Esophagus muscularis mucosa (tissue), 4 donors: ENCODE data around the gene MRPS27.

ENCODE experiments used
- EP300 ChIP-seq: sonication (generic); formaldehyde crosslinking; IDR thresholded peaks from one replicate; pipeline ENCODE4 v1.6.1; 2017; ENCODE audit warnings: antibody characterized with exemption
- POLR2A ChIP-seq: fragments of 450-650 bp; IDR thresholded peaks from one replicate; pipeline ENCODE4 v1.6.1; 2017; ENCODE audit warnings: antibody characterized with exemption, moderate library complexity, mild to moderate bottlenecking, low read depth
- POLR2AphosphoS5 ChIP-seq, 2 donors: sonication (generic); formaldehyde crosslinking; IDR thresholded peaks; one replicate each; pipeline ENCODE4 v1.6.1; 2017; ENCODE audit warnings: antibody characterized with exemption in 2 of 2
- TF ChIP-seq, protein P1 (sequence below), 3 experiments: fragments of 200-600 bp in 2 of 3; fragments of 450-650 bp in 1 of 3; sonication (generic) in 2 of 3; IDR thresholded peaks; one replicate each; pipeline ENCODE4 v1.5.1; 2017 to 2019; ENCODE audit warnings: antibody characterized with exemption in 3 of 3, mild to moderate bottlenecking in 2 of 3, moderate library complexity in 1 of 3

DNA sequence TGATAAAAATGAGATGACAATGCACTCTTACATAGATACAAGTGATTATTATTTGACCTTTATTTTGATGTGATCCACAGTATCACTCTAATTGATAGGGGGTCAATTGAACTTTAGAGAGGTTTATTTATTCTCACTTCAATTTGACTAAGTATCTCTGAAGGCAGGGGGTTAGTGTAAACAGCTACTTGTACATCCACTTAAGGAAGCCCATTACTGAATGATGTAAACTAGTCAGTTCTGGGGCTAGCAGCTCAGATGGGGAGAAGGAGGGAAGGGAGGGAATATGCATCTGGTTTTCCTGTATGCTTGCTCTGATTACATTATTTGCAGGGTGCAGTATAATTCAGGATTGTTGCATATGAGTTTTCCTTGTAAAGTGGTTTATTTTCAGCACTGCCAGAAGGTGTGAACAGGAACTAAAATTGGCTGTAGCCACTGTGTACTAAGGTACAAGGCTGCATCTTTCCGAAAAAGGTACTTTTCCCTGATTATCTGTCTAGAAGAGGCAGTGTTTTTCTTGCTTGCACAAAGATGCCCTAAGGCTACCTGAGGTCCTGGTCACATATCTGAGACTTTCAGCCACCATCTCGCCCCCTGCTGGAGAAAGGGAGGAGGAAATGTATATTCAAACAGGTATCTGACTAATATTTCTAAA, 51.2 kb downstream of the MRPS27 start:
- TF ChIP-seq, protein P1, sequence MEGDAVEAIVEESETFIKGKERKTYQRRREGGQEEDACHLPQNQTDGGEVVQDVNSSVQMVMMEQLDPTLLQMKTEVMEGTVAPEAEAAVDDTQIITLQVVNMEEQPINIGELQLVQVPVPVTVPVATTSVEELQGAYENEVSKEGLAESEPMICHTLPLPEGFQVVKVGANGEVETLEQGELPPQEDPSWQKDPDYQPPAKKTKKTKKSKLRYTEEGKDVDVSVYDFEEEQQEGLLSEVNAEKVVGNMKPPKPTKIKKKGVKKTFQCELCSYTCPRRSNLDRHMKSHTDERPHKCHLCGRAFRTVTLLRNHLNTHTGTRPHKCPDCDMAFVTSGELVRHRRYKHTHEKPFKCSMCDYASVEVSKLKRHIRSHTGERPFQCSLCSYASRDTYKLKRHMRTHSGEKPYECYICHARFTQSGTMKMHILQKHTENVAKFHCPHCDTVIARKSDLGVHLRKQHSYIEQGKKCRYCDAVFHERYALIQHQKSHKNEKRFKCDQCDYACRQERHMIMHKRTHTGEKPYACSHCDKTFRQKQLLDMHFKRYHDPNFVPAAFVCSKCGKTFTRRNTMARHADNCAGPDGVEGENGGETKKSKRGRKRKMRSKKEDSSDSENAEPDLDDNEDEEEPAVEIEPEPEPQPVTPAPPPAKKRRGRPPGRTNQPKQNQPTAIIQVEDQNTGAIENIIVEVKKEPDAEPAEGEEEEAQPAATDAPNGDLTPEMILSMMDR (IDR thresholded peaks at IDR 0.05): peak; percentile 36 to 58 (median 42)
- TF ChIP-seq POLR2A (no peak), POLR2AphosphoS5 (IDR thresholded peaks at IDR 0.05) (no peak), EP300 (no peak)
